GM23248 (cell line): Measurements from ENCODE around the gene BRD4.
"Not testable (repeated sequence)": the region's sequence is repeated elsewhere in the genome, so short reads cannot be mapped to it uniquely, and the experiment has no call there.

Experiments
- EZH2 ChIP-seq: fragments of 200-600 bp; sonication (generic); IDR thresholded peaks from 2 replicates; pipeline ENCODE4 v1.6.1; 2018; ENCODE audit warnings: antibody characterized with exemption, mild to moderate bottlenecking; ENCODE audit not compliant: insufficient read depth, poor library complexity, severe bottlenecking
- EZH2phosphoT487 ChIP-seq: fragments of 200-600 bp; sonication (generic); IDR thresholded peaks from 2 replicates; pipeline ENCODE4 v1.6.1; 2018; ENCODE audit warnings: antibody characterized with exemption, moderate library complexity, mild to moderate bottlenecking, low read depth; ENCODE audit not compliant: insufficient read depth

DNA sequence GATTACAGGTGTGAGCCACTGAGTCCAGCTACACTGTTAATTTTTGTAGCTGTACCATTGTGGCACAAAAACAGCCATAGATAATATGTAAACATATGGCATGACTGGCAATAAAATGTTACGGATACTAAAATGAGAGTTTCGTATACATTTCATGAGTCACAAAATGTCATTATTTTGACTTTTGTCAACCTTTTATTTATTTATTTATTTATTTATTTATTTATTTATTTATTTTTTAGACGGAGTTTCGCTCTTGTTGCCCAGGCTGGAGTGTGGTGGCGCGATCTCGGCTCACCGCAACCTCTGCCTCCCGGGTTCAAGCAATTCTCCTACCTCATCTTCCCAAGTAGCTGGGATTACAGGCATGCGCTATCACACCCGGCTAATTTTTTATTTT is 9.0 kb upstream of the BRD4 start:
- TF ChIP-seq EZH2, EZH2phosphoT487: not testable (repeated sequence)
